Measurements from ENCODE around the gene ATP6AP1.

ATP6AP1 gene

DNA sequence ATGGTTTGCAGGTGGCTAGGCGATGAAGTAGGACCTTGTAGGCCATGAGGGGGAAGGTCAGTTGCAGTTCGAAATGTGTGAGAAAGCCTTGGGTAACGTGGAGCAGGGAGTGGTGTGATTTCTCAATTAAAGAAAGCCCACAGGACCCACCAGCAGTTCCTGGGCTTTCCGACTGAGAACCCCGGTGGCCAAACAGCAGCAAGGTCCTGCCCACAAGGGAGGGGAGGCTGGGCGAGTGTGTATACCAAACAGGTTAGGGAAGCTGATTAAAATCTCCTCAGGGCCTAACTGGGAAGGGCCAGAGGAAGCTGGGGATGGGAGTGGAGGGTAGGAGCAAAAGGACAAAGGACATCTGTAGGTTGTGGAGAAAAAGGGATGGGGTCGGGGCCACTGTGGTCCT lies 2.4 kb downstream of the ATP6AP1 start:
- in situ Hi-C loops (cut with HindIII; ENCODE audit: low sequenced_read_pairs), result no loop called here
- H3K4me3 ChIP-seq (ENCODE audit: low read depth, low read length), result no peak overlapping the region
- TF ChIP-seq, protein P1, sequence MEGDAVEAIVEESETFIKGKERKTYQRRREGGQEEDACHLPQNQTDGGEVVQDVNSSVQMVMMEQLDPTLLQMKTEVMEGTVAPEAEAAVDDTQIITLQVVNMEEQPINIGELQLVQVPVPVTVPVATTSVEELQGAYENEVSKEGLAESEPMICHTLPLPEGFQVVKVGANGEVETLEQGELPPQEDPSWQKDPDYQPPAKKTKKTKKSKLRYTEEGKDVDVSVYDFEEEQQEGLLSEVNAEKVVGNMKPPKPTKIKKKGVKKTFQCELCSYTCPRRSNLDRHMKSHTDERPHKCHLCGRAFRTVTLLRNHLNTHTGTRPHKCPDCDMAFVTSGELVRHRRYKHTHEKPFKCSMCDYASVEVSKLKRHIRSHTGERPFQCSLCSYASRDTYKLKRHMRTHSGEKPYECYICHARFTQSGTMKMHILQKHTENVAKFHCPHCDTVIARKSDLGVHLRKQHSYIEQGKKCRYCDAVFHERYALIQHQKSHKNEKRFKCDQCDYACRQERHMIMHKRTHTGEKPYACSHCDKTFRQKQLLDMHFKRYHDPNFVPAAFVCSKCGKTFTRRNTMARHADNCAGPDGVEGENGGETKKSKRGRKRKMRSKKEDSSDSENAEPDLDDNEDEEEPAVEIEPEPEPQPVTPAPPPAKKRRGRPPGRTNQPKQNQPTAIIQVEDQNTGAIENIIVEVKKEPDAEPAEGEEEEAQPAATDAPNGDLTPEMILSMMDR (IDR thresholded peaks at IDR 0.05; ENCODE audit: low read depth, low read length, missing control alignments), result no peak
- DNase-seq (ENCODE audit: low read depth), result no peak

DNA sequence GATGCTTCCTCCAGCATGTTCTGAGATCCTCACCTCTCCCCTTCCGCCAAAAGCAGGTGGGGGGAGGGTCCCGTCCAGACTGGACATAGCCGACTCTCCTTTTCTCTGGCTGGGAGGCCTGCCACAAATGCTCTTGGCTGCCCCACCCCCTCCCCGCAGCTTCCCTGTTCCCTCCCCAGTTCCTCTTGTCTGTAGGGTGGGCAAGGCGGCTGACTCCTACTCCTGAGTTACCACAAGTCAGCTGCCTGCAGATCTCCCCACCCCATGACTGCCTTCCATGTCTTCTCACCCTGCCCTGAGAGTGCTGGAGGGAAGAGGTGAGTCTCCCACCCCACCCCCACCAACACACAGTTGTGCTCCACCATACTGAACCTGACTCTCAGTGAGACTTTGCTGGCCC lies 2.9 kb downstream of the ATP6AP1 start:
- TF ChIP-seq, protein P1 (IDR thresholded peaks at IDR 0.05; ENCODE audit: low read depth, low read length, missing control alignments), result no peak
- no peak for DNase-seq (ENCODE audit: low read depth)
- H3K4me3 ChIP-seq (ENCODE audit: low read depth, low read length), result no peak overlapping the region
- in situ Hi-C loops (cut with HindIII; ENCODE audit: low sequenced_read_pairs), result no loop called here

DNA sequence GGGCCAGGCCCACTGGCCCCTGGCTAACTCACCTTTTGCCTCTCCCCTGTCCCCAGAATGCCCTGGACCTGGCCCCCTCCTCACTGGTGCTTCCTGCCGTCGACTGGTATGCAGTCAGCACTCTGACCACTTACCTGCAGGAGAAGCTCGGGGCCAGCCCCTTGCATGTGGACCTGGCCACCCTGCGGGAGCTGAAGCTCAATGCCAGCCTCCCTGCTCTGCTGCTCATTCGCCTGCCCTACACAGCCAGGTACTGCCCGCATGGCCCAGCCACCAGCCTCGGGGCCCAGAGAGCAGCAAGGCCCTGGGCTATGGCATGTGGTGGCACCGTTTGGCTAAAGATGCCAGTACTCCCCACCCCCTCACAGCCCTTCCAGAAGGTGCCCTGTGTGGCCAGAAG lies 3.7 kb downstream of the ATP6AP1 start:
- TF ChIP-seq, protein P1 (IDR thresholded peaks at IDR 0.05; ENCODE audit: low read depth, low read length, missing control alignments), result no peak
- no peak for DNase-seq (ENCODE audit: low read depth)
- in situ Hi-C loops (cut with HindIII; ENCODE audit: low sequenced_read_pairs), result no loop called here
- no peak overlapping the region for H3K4me3 ChIP-seq (ENCODE audit: low read depth, low read length)

DNA sequence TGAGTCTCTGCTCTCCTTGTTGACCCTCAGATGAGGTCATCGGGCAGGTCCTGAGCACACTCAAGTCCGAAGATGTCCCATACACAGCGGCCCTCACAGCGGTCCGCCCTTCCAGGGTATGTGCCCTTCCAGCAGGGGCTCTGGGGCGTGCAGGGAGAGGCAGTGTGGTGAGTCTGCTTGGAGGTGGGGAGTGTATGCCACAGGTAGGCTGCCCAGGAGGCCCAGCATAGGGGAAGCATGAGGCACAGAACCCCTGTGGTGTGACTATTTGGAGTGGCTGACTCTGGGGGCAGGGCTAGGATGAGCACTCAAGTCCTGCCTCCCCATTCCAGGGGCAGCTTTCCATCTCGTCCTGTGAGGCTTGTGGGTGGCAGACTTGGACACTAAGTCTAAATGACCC lies 5.1 kb downstream of the ATP6AP1 start:
- TF ChIP-seq, protein P1 (IDR thresholded peaks at IDR 0.05; ENCODE audit: low read depth, low read length, missing control alignments), result no peak
- in situ Hi-C loops (cut with HindIII; ENCODE audit: low sequenced_read_pairs), result no loop called here
- no peak overlapping the region for H3K4me3 ChIP-seq (ENCODE audit: low read depth, low read length)
- no peak for DNase-seq (ENCODE audit: low read depth)

DNA sequence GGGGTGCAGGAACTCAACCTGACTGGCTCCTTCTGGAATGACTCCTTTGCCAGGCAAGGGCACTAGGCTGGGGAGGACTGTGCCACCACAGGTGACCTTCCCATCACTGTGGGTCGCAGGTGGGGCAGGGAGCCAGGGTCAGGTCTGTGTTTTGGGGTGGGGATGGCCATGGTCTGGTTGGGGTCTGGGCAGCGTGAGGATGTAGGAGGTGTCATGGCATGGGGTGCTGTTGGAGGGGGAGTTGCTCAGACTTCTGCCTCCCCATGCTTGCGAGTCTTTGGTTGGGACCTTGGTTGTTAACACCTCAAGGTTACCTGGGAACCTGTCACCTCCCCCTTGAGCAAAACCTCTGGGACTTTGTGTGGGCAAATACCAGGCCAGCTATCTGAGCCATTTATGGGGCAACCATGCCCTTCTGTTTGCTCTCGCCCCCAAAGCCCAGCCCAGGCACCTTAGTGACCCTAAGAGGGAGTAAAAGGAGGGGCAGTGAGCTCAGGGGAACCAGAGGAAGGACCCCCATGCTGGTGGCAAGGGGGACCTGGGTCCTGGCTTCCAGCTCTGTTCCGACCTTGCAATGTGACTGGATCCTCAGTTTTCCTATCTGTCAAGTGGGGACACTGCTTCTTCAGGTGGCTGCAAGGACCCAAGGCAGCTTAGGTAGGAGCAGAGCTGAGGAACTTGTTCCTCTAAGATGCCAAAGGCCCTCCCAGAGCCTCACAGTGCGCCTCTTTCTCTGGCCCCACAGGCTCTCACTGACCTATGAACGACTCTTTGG lies 6.1 kb downstream of the ATP6AP1 start:
- no peak overlapping the region for H3K4me3 ChIP-seq (ENCODE audit: low read depth, low read length)
- TF ChIP-seq, protein P1 (IDR thresholded peaks at IDR 0.05; ENCODE audit: low read depth, low read length, missing control alignments), result no peak
- in situ Hi-C loops (cut with HindIII; ENCODE audit: low sequenced_read_pairs), result no loop called here
- DNase-seq (ENCODE audit: low read depth), result no peak

DNA sequence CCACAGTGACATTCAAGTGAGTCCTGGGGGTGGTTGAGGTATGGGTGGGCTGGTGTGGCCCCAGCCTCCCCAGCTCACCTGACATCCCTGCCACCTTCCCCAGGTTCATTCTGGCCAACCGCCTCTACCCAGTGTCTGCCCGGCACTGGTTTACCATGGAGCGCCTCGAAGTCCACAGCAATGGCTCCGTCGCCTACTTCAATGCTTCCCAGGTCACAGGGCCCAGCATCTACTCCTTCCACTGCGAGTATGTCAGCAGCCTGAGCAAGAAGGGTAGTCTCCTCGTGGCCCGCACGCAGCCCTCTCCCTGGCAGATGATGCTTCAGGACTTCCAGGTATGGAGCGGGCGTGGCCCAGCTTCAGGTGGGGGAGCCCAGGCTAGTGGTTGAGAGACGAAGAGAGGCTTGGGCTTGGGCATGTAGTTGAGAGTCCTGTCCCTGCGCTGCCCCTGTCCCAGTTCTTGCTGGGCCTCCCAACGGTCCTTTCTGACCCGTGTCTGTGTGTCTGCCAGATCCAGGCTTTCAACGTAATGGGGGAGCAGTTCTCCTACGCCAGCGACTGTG lies 6.8 kb downstream of the ATP6AP1 start:
- no peak for DNase-seq (ENCODE audit: low read depth)
- TF ChIP-seq, protein P1 (IDR thresholded peaks at IDR 0.05; ENCODE audit: low read depth, low read length, missing control alignments), result no peak
- in situ Hi-C loops (cut with HindIII; ENCODE audit: low sequenced_read_pairs), result no loop called here
- no peak overlapping the region for H3K4me3 ChIP-seq (ENCODE audit: low read depth, low read length)
